GM21447 (cell line): Measurements from ENCODE around the gene KLC3.

Experiments
- ATAC-seq: cut with Tn5 transposase; IDR thresholded peaks from one replicate; pipeline ENCODE4 v1.9.1; 2021; ENCODE audit not compliant: unreplicated experiment

The KLC3 gene

DNA sequence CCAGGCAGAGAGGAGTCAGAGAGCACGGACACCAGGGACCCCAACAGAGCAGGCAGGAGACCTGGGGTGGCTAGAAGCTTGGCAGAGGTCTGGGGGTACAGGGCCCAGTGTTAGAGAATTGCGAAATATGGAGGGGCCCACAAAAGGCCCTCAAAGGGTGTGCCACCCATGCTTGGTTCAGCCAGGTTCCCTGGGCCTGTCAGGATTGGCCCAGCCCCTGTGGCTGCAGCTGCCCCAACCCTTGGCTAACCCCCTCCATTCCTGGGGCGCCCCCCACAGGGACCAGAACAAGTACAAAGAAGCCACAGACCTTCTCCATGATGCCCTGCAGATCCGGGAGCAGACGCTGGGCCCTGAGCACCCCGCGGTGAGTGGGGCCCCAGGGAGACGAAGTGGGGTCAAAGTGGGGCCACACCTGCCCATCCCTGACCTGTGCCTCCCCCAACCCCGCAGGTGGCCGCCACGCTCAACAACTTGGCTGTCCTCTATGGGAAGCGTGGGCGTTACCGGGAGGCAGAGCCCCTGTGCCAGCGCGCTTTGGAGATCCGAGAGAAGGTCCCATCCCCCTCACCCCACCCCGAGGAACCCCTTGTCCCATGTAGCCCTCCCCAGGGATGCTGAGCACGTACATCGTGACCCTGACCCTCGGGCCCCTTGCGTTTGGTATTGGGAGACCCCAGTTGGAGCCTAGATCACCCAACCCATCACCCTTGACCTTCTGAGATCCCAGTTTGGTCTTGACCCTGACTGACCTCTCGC, 8.0 kb downstream of the KLC3 start:
- ATAC-seq, result no peak

DNA sequence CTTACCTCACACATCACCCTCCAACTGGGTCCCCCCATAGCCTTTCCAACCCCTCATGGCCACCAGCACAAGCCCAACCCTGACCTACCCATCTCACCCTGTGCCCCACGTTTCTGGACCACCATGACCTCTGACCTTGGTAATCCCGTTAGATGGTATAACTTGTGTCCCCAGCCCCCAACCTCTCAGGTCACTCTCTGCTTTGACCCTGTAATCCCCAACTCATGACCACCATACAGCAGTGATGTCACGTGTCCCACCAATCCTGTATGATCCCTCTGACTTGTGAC, 8.5 kb downstream of the KLC3 start:
- ATAC-seq, result no peak

DNA sequence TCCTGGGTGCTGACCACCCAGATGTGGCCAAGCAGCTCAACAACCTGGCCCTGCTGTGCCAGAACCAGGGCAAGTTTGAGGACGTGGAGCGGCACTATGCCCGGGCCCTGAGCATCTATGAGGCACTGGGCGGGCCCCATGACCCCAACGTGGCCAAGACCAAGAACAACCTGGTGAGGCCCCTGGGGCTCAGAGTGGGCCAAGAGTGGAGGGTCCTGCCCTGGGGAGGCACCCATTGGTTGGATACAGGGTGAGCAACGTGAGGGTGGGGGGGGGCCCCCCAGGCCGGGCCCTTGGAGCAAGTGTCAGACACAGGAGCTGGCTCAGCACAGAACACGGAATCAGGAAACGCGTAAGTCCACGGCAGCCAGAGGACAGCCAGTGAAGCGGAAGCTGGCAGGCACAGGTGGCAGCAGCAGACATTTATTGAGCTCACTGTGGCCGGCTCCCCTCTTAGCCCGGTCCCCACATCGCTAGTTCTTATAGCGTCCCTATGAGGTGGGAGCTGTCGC, 8.9 kb downstream of the KLC3 start:
- ATAC-seq, result no peak

DNA sequence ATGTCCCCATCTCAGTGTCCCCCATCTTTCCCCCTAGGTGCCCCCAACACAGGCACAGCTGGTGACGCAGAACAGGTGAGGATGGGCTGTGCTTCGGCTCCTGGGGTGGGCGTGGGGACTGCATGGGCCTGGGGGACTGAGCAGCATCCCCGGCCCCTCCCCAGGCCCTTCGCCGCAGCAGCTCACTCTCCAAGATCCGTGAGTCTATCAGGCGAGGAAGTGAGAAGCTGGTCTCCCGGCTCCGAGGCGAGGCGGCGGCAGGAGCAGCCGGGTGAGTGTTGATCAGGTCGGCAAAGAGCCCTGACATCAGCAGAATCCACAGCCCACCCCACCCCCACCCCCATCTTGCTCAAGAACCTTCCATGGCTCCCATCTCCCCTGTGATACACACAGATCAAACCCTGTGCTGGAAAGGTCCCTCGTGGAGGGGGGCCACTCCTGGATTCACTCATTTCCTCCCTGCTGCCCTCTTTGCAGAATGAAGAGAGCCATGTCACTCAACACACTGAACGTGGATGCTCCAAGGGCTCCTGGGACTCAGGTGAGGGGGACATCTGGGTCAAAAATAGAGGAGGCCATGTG, 10.0 kb downstream of the KLC3 start:
- no peak for ATAC-seq

GRCh38 chr19:45351401-45351952, 10.9 kb downstream of the KLC3 start:
- ATAC-seq, result no peak

DNA sequence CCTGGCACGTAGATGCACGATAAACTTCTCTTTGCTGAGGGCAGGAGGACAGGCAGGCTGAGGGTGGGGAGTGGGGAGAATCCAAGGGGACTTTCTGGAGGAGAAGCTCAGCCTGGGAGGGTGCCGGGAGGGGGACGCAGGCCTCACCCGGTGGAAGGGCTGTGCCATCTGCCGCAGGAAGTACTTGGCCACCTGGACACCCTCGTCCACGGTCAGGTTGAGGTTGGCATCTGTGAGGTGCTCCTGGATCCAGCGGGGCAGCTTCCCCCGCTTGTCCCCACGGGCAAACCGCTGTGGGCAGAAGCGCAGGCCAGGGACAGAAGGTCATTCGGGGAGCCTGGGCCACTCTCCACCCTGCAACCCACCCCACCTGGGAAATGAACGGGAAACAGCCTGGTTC, 11.5 kb downstream of the KLC3 start:
- ATAC-seq, result no peak

- ATAC-seq, result no peak
Measured at GRCh38 chr19:45352471-45352870, 11.9 kb downstream of the KLC3 start.

GRCh38 chr19:45352914-45353796, 12.6 kb downstream of the KLC3 start:
- no peak for ATAC-seq

- no peak for ATAC-seq
Measured at GRCh38 chr19:45354241-45354842, 13.8 kb downstream of the KLC3 start.

GRCh38 chr19:45355402-45355801, 14.9 kb downstream of the KLC3 start:
- no peak for ATAC-seq

- ATAC-seq, result no peak
Measured at GRCh38 chr19:45355910-45356309, 15.4 kb downstream of the KLC3 start.

DNA sequence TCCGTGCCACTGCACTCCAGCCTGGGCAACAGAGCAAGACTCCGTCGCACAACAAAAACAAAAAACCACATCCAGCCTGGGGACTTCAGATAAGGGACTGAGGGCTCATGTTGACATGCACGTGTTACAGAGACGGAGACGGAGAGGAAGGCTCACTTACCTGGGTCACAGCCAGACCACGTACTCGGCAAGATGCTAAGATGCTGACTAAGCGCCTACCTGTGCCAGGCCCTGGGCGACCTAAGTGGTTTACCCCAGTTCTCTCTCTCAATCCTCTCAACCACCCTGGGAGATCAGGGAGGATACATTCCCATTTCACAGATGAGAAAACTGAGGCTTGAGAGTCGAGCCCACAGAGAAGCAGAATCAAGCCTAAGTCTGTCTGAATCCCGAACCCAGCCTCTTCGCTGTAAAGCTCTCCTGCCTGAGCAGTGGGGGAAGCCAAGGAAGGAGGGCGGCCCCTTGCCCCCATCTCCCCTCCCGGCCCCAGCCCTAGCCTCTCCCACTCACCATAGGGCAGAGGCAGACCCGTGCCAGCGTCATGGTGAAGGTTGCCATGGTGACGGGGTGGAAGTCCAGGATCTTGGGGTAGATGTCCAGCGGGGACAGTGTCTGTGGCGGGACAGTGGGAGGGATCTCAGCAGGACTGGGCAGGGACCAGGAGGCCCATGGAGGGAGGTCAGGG, 16.4 kb downstream of the KLC3 start:
- ATAC-seq, result no peak

GRCh38 chr19:45357445-45357783, 16.9 kb downstream of the KLC3 start:
- ATAC-seq, result no peak

DNA sequence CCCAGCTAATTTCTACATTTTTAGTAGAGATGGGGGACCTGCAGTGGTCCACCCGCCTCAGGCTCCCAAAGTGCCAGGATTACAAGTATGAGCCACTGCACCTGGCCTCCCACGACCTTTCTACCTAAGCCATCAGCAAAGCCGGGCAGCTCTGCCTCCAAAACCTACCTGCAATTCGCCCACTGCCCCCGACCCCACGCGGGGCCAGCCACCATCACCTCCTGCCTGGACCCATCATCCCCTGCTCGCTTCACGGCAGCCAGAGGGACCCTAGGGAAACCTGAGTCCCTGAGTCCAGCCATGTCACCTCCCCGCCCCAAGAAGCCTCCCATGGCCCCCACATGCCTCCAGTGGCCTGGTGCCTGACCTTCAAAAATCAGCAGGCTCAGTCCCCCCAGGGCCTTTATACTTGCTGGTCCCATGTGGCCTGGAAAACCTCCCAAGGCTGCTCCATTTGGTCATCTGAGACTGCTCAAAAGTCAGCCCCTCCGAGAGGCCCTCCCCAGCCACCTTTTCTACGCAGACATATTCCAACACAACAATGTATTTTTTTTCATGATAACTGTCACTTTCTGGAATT, 17.8 kb downstream of the KLC3 start:
- no peak for ATAC-seq

DNA sequence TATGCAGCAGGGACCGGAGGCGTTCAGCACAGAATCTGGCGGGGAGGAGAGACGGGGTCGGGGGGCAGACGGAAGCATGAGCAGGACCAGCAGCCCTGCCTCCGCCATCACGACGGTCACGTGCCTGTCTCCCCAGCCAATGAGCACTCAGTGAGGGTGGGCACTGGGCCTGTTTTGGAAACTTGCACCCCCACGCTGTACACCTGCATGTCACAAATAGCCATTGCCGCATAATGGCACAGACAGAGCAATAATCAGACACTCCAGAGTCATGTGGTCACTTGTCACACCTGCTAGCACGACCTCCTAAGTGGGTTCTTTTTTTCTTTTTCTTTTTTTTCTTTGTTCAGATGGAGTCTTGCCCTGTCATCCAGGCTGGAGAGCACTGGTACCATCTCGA, 21.1 kb downstream of the KLC3 start:
- no peak for ATAC-seq

DNA sequence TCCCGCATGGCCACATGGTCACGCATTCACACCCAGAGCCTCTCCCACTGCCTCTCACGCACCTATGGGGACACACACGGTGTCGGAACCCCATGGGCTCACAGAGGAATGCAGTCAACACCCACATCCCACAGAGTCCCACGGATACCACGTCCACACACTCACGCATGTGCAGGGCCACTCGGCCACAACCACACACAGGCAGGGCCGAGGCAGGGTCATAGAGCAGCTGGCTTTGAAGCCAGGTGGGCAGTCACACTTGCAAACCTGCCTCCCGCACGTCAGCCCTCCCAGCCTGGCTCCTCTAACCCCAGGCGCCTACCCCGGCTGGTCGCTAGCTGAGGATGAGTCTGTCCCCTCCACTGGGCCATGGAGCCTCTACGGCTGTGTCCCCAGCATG, 21.7 kb downstream of the KLC3 start:
- no peak for ATAC-seq

- no peak for ATAC-seq
Measured at GRCh38 chr19:45363861-45364459, 23.4 kb downstream of the KLC3 start.

GRCh38 chr19:45364696-45365095, 24.1 kb downstream of the KLC3 start:
- ATAC-seq, result no peak

- ATAC-seq, result no peak
Measured at GRCh38 chr19:45368127-45368526, 27.6 kb downstream of the KLC3 start.

GRCh38 chr19:45368737-45369340, 28.3 kb downstream of the KLC3 start:
- ATAC-seq, result no peak
